ENCODE data around the gene BMS1.
A peak's percentile ranks its signal among the peaks of the same experiment; 100 is the strongest.
"Not testable (repeated sequence)": the region's sequence is repeated elsewhere in the genome, so short reads cannot be mapped to it uniquely, and the experiment has no call there.

Gene BMS1

DNA sequence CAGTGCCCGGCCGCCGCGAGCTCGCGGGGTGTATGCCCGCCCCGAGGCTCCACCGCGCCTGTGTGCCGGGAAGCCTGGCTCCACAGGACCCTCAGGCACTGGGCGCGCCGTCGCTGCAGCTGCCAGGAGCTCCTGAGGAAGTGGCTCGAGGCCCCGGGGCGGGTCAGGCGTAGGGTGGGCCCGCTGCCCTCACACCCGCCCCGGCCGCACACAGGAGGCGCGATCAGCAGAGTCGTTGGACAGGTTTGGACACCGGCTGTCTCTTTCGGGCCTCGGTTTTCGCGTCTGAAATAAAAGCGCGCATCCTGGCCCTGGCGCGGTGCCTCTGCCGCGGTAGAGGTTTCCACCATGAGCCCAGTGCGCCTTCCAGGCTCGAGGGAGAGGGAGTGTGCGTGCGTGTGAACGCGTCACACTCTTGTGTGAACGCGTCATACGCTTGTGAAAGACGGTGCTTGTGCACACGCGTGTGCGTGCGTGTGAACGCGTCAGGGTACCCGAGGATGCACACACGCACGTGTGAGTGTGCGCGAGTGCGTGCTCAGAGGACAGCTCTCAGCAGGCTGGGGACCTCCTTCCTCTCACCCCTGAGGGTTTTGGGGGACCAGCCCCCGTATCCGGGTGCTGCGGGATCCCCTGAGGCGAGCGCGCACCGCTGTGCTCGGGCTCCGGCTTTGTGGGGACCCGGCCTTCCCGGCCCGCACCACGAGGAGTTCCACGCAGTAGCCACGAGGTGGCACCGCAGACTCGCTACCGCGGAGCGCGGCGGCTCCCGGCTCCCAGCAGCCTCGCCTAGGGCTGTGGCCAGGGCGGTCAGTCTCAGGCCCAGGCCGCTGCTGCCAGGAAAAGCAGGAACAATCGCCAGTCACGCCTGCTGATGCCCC lies 83.8 kb downstream of the BMS1 start:
- peak in 1 of 2 donors; percentile 8 for DNase-seq (ENCODE audit: low read depth in 2 of 2, low spot score in 1 of 2)

DNA sequence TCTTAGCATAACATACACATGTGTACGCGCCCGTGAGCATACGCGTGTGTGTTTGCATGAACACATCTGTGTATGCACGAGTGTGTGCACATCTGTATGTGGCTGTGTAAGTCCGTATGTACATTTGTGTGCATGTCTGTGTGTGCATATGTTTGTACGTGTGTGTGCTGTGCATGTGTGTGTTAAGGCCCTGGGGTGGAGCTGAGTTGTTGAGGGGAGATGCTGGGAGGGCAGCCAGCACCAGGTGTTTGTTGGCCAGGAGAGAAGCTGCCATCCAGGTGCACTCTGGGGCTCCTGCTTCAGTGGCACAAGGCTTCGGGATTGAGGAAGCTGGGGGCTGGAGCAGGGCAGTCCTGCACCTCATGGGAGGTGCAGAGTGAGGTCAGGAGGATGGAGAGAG lies 85.0 kb downstream of the BMS1 start:
- no peak for DNase-seq (ENCODE audit: low read depth in 2 of 2, low spot score in 1 of 2)

DNA sequence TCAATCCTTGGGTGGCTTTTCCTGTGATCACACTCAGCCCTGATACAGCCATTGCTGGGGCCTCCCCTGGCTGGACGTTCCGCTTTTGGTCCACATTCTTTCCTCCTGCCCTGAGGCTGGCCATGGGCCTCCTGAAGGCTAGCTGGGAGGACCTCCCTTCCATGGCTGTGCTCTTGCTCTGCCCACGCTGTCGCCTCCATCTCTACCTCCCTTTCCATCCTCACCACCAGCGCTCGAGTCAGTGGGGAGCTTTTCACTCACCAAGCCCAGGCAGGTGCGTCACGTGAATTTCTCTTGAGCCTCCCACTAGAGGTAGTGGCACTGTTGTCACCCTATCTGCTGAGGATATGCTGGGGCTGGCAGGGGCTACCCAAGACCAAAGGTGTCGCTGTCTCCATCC lies 85.9 kb downstream of the BMS1 start:
- no peak for DNase-seq (ENCODE audit: low read depth in 2 of 2, low spot score in 1 of 2)

DNA sequence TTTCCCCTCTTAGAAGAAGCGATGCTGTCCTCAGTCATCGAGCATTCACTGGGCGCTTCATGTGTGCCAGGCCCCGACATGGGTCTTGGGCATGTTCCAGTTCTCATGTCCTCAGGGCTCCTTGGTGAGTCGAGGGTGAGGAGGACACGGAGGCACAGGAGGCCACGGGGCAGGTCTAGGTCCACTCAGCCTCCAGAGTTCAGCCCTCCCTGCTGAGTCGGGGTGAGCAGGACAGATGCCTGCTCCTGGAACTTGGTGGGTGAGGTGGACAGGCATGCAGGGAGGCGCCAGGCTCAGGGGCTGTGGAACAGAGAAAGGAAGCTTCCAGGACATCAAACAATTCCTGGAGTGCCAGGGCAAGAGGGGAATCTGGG lies 87.4 kb downstream of the BMS1 start:
- no peak for DNase-seq (ENCODE audit: low read depth in 2 of 2, low spot score in 1 of 2)

DNA sequence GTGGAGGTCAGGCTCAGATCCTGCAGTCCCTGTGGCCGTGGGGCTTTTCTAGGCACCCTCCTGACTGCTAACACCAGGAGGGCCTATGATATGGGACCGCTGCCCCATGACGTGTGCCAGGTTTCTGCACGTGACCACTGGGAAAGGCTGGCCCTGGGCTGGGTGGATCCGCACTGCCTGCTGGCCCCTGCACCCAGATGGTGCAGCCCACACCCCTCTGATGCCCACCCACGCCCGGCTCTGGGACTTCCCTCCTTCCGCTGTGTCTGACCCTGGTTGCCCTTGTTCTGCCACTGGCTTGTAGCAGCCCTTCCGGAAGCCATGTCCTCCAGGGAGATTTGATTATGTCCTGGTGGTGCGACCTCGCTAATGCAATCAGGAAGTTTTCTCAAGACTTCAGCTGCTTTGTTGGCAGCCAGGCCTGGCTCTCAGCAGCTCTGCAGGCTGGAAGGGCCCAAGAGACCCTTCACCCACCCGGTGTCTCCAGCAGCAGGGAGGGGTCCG lies 88.6 kb downstream of the BMS1 start:
- DNase-seq (ENCODE audit: low read depth in 2 of 2, low spot score in 1 of 2) = not testable (repeated sequence)

DNA sequence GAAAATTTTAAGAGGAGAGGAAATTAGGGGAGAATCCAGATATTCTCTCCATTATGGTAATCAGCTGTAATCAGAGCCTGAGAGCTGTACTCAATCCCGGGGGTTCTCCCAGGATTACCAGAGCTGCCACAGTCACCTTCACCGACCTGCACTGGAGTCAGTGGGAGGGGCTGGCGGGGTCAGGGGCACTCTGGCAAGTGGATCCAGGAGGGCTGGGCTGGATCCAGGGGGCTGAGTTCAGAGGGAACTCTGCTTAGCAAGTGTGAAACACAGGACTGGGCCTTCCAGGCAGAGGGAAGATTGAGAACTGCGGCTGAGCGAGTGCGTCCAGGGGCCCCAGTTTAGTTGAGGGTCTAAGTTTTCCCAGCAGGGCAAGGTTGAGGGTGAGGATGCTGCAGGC lies 89.2 kb downstream of the BMS1 start:
- DNase-seq (ENCODE audit: low read depth in 2 of 2, low spot score in 1 of 2) = no peak

DNA sequence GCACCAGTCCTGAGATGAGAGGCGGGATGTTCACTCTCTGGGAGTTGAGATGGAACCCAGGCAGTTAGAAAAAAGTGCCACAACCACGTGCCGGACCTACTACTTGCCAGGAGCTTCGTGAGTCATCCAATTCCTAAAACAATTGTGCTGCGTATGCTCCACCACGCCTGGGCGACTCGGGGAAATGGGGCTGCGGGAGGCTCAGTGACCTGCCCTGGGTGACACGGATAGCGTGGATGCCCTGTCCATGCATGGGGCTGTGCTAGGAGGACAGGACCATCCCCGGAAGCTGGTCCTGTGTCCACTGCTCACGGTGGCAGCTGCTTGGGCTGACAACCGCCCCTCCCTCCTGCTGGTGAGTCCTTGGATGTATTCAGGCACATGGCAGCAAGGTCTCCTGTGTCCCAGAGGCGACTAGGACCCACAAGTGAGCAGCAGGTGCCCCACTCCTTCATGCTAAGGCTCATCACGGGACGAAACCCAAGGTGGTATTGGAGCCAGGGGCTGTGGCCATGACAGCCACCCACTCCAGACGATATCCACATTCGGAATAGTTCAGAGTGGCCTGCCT lies 90.4 kb downstream of the BMS1 start:
- DNase-seq (ENCODE audit: low read depth in 2 of 2, low spot score in 1 of 2) = no peak

DNA sequence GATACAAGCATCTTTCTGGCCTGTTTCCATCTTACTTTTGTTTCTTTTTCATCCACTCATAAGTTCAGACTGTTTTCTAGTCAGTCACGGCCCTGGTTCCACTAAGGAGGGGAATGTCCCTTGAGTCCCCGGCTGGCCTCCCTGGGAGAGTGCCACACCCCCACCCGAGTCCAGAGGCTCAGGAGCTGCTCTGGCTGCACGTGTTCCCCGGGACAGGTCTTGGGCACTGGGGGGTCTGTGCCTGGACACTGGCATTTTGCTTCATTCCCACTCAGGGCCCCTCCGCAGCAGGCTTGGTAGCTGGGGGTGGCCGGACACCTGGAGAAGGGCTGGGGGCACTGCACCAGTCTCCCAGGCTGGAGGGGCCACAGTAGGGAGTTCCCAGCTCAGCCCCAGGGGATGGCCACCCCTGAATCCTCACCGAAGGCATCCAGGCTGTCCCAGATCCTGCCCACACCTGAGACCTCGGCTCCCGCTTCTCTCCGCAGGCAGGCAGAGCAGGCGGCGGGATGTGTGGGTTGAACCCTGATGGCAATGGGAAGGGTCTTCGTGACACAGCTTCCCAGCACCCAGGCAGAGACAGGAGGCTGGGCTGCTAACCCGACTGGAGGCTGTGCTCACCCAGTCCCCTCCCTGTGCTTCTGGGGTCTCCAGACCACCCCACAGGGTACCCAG lies 92.3 kb downstream of the BMS1 start:
- DNase-seq (ENCODE audit: low read depth in 2 of 2, low spot score in 1 of 2) = no peak

DNA sequence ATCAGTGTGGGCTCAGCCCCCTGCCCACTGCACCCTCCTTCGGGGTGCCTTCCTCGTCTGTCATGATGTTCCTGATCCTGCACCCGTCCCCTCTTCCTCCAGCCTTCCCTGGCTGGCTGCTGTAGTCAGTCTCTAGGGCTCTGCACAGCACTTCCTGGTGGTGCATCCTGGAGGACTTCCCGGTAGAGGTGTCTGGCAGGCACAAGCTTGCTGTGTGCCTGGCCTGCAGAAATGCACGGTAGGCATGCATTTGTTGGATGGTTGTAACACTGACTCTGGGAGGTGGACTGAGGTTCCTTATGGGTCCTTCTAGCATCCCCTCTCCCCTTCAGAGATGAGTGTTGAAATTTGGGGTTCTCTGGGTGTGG lies 92.8 kb downstream of the BMS1 start:
- DNase-seq (ENCODE audit: low read depth in 2 of 2, low spot score in 1 of 2) = no peak

DNA sequence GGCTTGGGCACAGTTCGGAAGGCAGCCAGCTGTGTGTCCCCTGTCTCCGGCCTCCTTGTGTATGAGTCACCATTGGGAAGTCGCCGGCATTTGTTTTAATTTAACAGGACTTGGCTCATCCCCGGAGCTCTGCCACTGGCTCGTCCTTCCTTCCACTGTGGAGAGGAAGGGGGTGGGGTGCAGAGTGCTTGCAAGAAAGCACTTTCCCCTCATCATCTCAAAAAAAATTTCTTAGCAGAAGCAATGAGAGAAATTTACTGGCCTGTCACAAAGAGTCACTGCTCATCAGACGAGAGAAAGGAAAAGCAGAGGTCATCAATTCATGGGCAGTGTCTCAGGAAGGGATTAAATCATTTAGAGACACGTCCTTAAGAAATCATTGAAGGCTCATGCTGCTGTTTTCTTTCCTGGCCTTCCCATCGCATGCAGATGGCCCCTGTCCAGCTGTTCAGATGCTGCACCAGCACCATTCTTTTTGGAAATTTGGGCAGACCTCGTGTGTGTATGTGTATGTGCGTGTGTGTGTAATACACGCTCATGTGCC lies 93.3 kb downstream of the BMS1 start:
- no peak for DNase-seq (ENCODE audit: low read depth in 2 of 2, low spot score in 1 of 2)

DNA sequence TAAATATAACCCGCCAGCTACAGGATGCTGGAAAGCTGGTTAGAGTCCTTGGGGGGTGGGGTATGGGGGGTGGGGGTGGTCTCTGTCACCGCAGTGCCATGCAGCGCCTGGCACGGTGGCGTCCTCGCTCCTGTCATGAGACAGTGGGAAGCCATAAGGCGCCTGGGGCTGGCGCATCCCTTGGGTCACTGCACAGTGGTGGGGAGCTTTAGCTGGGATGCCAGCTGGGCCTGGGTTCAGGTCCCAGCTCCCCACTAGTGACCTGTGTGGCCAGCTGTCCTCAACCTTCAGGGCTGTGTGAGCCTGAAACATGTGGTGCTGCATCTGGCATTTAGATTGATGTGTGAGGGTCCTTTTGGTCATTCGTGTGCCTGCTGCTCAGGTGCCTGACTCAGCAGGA lies 93.9 kb downstream of the BMS1 start:
- no peak for DNase-seq (ENCODE audit: low read depth in 2 of 2, low spot score in 1 of 2)

DNA sequence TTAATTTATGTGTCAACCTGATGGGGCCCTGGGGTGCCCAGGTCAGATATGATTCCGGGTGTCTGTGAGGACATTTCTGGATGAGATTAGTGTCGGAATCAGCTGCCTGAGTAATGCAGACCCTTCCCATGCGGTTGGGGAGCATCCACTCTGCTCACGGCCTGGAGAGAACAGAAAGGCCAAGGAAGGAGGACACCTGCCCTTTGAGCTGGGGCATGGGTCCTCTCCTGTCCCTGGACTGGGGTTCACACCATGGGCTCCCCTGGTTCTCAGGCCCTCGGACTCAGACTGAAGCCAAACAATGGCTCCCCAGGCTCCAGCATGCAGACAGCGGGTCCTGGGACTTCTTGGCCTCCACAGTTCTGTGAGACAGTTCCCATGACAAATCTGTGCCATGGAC lies 94.3 kb downstream of the BMS1 start:
- DNase-seq (ENCODE audit: low read depth in 2 of 2, low spot score in 1 of 2) = no peak

DNA sequence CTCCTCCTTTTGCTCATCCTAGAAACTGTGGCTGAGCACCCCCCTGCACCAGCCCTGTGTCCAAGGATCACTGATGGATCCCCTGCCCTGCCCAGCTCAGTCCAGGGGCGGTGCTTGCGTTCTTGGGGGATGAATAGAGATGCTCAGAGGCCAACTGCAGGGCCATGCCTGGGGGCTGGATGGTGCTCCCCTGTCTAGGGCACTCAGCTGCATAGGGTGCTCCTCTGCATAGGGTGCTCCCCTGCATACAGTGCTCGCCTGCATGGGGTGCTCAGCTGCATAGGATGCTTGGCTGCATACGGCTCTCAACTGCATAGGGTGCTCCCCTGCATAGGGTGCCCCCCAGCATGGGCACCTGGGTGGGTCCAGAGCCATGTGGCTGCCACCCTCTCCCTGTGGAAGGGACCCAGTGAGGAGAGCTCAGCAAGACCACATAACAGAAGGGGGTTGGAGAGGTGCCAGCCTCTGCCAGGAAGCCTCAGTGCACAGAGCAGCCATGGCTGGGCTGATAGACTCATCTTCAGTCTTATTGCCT lies 95.0 kb downstream of the BMS1 start:
- DNase-seq (ENCODE audit: low read depth in 2 of 2, low spot score in 1 of 2) = no peak

DNA sequence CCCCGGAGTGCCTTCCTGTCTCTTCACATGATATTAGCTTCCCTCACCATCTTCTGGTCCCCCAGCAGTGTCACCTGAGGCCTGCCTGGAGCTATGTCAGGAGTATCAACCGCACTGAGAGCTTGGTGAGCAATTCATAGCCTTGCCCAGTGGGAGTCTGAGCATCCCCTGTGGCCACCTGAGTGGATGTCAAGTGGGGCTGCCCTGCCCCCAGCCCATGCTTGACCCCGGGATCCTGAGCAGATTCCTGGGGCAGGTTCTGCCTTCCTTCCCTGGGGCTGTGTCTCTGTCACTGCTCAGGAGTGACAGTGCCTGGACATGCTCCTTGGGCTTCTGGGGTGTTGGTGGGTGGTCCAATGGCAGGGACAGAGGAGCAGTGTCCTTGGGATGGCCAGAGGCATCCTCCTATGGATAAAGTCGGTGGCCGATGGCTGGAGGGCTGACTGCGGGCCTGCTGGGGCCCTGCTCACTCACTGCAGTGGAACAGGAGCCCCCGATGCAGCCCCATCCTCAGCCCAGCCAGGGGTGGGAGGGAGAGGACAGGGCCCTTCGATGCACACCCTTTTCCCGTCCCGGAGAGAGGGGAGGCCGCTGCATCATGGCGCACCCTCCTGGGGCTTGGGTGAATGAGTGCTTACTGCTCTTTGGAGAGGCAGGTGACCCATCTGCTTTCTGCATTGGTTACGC lies 95.7 kb downstream of the BMS1 start:
- no peak for DNase-seq (ENCODE audit: low read depth in 2 of 2, low spot score in 1 of 2)

DNA sequence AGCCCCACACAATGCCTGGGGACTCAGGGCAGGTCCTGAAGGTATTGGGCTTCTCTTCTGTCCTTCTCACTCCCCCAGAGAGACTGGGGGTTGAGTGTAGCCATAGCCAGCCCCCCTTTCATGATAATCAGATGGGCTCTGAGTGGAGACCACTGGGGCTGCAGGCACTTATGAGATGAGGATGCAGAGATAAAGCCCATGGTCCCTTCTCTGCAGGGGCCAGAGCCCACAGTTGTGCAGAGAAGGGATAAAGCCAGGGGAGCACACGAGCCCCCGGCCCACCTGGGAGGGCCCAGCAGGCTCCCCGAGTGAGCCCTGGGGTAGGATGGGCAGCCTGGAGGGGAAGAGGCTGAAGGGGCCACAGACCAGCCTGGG lies 96.2 kb downstream of the BMS1 start:
- DNase-seq (ENCODE audit: low read depth in 2 of 2, low spot score in 1 of 2) = no peak

DNA sequence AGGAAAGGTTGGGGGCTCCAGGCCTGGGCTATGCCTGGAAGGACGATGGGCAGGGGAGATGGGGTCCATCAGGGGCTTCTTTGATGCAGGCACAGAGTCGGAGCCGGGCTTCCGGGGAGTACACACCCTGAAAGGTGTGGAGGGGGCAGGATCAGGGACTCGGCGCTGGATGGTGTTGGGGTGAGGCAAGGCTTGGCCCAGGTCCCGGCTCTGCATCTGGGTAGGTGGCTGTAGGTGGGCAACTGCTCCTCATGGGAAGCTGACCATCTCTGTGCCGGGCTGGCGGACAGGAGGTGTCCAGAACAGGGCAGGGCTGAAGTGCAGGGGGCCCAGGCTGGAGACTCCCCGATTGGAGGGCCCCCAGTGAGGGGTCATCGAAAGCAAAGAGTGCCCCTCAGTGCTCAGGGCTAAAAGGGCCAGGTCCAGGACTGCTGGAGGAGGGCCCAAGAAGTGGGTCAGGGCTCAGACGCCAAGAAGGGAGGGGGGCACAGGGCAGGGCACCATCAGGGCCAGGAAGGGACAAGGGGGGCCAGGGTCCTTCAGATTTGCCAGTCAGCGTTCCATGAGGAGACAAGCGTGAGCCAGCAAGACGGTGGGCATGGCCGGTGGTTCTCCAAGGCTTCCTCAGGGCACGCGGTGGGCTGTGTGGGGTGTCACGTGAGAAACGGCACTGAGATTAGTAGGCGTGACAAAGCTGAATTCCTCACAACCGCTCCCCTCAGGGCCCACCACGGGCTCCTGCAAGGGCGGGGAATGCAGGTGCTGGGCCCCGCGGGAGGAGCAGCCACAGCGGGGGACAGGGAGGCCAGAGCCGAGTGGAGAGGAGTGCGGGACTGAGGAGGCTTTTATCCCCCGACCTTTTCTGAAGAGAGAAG lies 97.0 kb downstream of the BMS1 start:
- DNase-seq (ENCODE audit: low read depth in 2 of 2, low spot score in 1 of 2) = no peak

DNA sequence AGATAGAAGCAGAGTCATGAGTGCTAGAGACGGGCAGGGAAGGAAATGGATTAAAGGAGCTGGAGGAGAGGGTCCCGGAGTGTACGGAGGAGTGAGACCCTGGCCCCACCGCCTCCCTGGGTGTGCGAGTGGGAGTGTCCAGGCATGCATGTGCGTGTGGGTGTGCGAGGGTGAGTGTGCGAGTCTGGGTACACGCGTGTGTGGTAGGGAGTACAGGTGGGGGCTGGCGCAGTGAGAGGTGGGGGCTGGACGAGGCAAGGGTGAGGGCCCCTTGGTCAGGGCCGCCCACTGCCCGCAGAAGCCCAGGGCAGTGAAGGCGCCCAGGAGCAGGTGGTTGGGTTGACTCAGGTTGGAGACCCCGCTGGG lies 97.6 kb downstream of the BMS1 start:
- no peak for DNase-seq (ENCODE audit: low read depth in 2 of 2, low spot score in 1 of 2)

DNA sequence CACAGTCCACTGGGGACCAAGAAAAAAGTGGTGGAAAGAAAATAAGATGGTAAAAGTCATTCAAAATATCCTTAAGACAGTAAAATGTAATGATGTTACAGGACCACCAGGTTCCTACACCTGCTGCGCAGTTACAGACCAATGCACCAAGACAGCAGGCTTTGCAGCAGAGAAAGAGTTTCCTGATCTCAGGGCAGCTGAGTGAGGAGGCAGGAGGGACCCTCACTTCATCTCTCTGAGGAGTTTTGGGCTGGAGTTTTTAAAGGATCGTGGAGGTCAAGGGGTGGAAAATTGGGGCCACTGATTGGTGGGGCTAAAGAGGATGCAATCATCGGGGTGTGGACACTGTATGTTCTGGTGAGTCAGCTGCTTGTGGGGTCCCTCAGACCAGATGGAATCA lies 100.0 kb downstream of the BMS1 start:
- DNase-seq (ENCODE audit: low read depth in 2 of 2, low spot score in 1 of 2) = no peak
